Hematopoietic multipotent progenitor cell treated with erythropoietin and hydrocortisone succinate and interleukin-3 and kit ligand, for 15 days (in vitro differentiated cells): ENCODE data around the gene WLS.
"Not testable (repeated sequence)": the region's sequence is repeated elsewhere in the genome, so short reads cannot be mapped to it uniquely, and the experiment has no call there.

ENCODE experiments used
- DNase-seq: peaks from one replicate; pipeline ENCODE4 v3.0.0-alpha.2; 2015; ENCODE audit warnings: low spot score

The WLS gene

DNA sequence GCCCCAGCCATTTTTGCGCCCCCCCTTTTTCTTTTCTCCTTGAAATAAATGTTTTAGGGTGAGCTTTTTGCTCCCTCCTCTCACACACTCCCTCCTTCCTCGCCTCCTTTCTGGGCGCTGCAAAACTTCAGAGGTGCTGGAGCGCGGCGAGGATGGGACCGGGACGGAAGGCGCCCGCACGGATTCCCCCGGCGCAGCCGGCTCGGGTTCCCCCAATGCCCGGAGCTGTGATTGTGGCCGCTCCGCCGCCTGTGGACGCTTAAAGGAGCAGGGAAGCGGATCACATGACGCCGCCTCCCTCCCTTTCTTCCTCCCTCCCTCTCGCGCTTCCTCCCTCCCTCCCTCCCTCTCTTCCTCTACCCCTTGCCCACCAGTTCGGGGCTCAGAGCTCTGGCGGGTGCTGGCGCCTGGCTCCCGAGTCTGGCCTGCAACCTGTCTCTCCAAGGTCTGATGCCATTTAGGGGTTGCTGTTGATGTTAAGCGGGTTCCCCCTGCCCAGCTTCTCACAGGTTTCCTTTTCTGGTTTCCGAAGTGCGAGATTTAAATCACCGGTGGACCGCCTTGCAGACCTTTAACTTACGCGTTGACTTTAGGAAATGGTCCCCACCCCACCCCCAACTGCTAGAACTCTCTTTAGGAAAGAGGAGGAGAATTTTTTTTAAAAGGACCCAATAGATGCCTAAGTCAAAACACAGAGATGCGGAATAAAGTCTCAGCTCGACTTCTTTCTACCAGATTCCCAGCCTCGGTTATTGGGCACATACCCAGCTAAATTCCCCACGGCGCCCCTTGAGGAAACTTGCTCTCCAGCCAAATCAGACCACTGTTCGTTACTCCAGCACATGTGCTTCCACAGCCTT, at the start of gene WLS:
TSS of gene WLS (minus strand) at position 235 of the 860 bp plus-strand sequence. CDS start at position 11, 224 bp downstream.
- no peak for DNase-seq

DNA sequence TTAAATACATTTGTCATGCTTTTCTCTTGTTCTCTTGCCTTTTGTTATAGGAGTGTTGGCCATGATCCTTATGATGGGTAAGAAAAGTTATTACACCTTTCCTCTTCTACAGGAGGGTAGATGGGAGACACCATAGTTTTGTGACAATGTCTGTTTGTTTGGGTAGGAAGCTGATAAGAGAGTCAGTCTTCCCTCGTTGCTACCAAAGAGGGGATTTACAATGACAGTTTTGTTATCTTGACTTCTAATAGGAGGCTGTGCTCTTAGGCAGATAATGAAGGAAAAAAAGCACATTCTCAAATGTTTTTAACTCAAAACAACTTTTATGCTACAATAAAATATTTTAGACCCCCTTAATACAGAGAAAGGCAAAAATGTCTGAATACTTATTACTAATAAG, 48.0 kb upstream of the WLS start:
- no peak for DNase-seq

- no peak for DNase-seq
Measured at GRCh38 chr1:68279846-68280245, 47.5 kb upstream of the WLS start.

- DNase-seq = no peak
Measured at GRCh38 chr1:68278221-68278620, 45.9 kb upstream of the WLS start.

DNA sequence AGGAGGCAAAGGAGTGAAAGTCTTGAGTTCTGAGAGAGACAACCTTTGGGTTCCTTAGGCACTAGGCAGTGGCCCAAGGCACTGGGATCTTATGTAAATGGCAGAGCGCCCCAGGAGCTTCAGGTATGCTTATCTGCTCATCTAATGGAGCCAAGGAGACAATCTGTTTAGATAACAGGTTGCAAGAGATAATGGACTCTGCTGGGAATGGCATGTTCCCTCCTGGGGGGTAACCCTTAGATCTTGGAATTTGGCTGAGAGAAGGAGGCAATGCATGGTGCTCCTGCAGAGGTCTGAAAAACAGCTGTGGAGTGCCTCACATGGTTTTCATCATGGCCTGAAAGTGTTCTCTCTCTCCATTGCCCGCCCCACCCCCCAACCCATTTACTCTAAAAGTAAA, 44.1 kb upstream of the WLS start:
- no peak for DNase-seq

GRCh38 chr1:68273530-68273929, 41.2 kb upstream of the WLS start:
- DNase-seq = no peak

DNA sequence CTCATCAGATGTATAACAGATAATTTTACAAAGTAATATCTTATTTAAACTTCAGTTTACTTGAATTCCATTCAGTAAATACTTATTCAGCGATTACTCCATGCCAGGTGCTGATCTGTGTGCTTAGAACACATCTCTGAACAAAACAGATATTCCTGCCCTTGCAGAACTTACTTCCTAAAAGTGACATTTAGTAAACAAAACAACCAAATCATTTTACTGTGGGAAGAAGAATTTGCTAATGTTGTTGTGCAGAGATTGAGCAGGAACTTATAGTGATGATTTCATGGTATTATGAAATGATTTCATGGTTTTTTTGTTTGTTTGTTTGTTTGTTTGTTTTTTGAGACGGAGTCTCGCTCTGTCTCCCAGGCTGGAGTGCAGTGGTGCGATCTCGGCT, 39.3 kb upstream of the WLS start:
- no peak for DNase-seq

- no peak for DNase-seq
Measured at GRCh38 chr1:68270951-68271350, 38.6 kb upstream of the WLS start.

- no peak for DNase-seq
Measured at GRCh38 chr1:68269637-68270430, 37.5 kb upstream of the WLS start.

- no peak for DNase-seq
Measured at GRCh38 chr1:68268896-68269483, 36.7 kb upstream of the WLS start.

GRCh38 chr1:68256824-68257223, 24.5 kb upstream of the WLS start:
- DNase-seq = not testable (repeated sequence)

- no peak for DNase-seq
Measured at GRCh38 chr1:68255301-68255700, 23.0 kb upstream of the WLS start.

DNA sequence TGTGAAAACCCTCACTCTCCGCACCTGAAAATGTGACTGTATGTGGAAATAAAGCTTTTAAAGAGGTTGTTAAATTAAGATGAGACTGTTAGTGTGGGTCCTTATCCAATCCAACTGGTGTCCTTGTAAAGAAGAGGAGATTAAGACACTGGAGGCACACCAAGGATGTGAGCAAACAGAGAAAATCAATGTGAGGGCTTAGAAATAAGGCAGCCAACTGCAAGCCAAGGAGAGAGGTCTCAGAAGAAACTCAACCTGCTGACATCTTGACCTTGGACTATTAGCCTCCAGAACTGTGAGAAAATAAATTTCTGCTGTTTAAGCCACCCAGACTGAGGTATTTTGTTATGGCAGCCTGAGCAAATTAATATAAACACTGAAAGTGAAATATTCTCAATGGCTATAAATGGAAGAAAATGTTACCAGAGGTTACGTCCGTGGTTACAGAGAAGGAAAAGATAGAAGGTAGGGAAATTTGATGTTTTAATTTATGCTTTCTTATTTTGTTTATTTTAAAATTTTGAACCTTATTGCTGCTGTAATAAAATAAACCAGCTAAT, 22.4 kb upstream of the WLS start:
- no peak for DNase-seq

- DNase-seq = no peak
Measured at GRCh38 chr1:68237040-68237439, 4.7 kb upstream of the WLS start.

- DNase-seq = no peak
Measured at GRCh38 chr1:68234094-68234493, 1.8 kb upstream of the WLS start.

DNA sequence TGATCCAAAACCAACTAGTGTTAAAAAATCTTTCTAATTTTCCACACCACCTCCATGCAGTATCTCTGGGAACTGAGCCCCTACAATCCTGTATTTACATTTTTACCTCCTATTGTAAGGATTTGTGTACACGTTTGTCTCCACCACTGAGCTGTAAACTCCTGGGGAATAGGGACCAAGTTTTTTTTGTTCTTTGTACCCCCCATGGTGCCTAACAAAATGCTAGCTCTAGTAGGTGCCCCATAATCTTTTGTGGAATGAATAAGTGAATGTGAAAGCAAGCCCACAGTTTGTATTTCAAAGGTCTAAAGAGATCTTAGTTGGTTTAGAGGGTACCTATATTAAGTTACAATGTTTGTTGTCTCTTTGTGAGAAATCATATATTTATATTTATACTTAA, 879 bp upstream of the WLS start:
- DNase-seq = no peak

DNA sequence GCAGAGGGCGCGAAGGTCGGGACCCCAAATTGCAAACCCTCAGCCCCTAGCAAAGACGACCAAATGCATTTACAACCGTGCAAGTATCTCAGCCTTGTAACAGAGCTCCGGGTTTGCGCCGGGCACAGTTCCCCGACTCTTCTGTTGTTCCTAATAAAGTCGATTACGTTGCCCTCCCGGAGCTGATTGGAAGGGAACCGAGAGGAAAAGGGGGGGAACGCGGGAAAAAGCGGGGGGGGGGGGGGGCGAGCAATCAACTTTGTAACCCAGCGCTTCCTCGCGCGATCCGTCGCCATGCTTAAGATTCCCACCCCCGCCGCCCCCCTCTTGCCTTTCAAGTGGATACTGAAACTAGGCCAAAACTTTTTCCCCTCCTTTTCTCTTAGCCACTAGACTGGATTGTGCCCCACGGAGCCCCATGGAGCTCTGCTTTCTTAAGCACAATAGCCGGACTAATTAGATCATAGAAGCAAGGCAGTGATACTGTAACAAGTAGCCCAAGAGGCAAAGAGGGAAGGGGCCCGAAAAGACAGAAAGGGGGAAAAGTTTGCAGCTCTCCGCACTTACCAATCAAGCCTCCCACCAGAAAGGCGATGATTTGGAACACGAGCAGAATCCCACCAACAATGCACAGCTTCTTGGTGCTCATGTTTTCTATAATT, 565 bp downstream of the WLS start:
- no peak for DNase-seq

- no peak for DNase-seq
Measured at GRCh38 chr1:68230901-68231626, 1.3 kb downstream of the WLS start.

GRCh38 chr1:68230484-68230802, 1.9 kb downstream of the WLS start:
- no peak for DNase-seq

GRCh38 chr1:68229650-68230483, 2.5 kb downstream of the WLS start:
- DNase-seq = no peak

- no peak for DNase-seq
Measured at GRCh38 chr1:68228851-68229250, 3.5 kb downstream of the WLS start.
